HG03460 (cell line): ENCODE results near the gene REEP3.
A peak's percentile ranks its signal among the peaks of the same experiment; 100 is the strongest.

Experiments
- ATAC-seq: cut with Tn5 transposase; IDR thresholded peaks from one replicate; pipeline ENCODE4 v1.9.1; 2021; ENCODE audit not compliant: unreplicated experiment

The REEP3 gene

DNA sequence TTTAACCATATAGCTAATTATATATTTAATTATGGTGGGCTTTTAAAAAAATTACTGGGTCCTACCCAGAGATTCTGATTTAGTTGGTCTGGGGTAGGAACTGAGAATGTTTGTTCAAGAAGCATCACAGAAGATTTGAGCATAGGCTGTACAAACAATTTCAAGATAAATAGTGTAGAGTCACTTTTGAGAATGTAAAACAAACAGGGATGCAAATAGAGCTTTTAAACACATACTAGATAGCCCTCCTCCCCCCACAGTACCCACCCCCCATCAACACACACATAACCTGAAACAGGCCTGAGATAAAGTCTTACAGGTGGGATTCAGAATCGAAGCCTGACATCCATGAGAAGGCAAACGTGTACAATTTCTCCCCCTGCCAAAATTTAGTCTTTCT is 15.6 kb upstream of the REEP3 start:
- ATAC-seq: no peak

- ATAC-seq: no peak
Measured at GRCh38 chr10:63506554-63506953, 14.6 kb upstream of the REEP3 start.

- no peak for ATAC-seq
Measured at GRCh38 chr10:63515002-63515763, 6.0 kb upstream of the REEP3 start.

DNA sequence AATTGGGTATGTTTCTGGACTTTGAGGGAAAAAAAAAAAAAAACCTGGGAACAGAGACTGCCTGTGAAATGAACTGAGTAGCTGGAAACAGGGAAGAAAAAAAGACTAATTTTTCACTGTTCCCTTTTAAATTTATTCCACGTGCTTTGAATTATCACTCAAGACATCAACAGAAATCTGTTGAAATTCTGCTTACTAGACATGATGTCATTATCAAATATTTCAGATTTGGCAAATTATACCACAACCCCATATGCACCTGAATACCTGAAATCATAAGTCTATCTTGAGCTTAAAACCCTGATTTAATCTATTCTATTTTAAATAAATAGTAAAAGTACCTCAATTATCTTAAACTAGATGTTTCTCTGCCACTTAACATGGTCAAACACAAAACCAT is 5.0 kb upstream of the REEP3 start:
- no peak for ATAC-seq

DNA sequence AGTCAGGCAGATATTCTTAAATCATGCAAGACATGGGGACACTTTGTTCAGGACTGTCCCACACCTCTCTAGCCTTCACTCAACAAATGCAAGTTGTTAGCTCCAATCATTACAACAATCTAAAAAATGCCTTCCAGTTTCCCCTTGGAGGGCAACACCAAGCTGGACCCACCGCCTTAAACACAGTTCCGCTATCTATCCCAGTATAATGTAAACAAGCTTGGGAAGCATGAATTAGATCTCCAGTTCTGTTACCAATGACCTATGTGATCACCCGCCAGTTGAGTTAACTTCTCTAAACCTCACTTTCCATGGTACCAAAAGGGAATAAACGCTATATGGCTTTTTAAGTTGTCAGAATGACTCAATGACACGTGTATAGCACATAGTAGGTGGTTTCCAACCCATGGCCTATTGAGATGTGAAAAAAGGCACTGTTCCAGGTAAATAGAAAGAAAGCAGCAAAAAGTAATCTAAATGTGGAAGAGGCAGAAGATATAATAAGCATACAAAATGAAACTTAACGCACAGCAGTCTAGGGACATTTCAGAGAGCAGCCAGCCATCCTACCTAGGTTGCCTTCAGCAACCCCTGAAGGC is 2.4 kb upstream of the REEP3 start:
- ATAC-seq: no peak

DNA sequence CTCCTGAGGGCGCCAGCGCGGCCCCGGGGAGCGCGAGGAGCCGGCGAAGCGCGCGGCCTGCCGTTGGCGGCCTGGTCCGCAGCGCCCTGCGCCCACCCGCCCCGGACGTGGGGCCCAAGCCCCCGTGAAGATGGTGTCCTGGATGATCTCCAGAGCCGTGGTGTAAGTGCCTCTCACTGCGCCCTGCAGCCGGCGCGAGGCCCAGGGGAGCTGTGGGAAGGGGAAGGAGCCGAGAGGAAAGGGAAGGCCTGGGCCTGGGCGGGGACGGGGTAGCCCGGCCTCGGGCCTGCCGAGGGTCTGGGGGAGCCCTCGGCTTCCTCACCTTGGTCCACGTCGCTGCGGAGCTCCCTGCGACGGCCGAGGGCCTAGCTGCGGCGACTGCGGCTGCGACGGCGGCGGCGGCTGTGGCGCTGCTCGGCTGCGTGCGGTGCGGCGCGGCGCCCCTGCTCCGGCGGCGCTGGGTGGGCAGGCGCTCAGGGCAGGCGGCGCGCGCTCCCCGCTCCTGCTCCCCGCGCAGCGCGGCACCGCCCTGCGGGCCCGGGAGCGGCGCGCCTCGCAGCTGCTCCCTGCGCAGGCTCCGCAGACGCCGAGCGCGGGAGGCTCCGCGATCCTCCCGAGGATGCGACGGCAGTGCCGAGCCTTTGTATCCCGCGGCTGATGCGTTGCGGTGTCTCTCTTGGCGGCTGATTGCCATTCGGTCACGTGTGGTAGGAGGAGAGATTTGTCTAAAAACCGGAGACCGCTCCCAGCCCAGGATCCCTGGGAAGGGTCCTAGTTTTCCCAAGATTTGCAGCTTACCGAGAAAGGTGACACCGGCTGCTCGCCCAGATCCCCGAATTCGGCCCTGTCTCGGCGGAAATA is 445 bp downstream of the REEP3 start:
- ATAC-seq: peak; percentile 72

- no peak for ATAC-seq
Measured at GRCh38 chr10:63522277-63522687, 1.1 kb downstream of the REEP3 start.

GRCh38 chr10:63522995-63523394 is 1.8 kb downstream of the REEP3 start:
- ATAC-seq: no peak

DNA sequence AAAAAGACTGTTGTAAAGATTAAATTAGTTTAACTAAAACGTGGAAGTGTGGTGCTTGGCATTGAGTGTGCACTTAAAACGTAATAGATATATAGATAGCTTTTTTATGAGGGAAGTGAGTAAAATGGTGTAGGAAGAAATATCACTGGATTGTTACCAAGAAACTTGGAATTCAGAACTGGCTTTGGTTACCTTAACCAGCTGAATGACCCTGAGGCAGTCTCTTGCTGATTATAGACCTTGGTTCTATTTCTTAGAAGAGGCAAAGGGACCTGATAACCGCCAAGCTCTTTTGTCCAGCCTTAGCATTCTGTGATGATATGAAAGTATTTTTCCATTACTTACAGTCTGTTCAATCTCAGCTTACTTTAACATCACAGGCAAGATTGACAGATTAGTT is 3.8 kb downstream of the REEP3 start:
- ATAC-seq: no peak

GRCh38 chr10:63527401-63527800 is 6.2 kb downstream of the REEP3 start:
- no peak for ATAC-seq

DNA sequence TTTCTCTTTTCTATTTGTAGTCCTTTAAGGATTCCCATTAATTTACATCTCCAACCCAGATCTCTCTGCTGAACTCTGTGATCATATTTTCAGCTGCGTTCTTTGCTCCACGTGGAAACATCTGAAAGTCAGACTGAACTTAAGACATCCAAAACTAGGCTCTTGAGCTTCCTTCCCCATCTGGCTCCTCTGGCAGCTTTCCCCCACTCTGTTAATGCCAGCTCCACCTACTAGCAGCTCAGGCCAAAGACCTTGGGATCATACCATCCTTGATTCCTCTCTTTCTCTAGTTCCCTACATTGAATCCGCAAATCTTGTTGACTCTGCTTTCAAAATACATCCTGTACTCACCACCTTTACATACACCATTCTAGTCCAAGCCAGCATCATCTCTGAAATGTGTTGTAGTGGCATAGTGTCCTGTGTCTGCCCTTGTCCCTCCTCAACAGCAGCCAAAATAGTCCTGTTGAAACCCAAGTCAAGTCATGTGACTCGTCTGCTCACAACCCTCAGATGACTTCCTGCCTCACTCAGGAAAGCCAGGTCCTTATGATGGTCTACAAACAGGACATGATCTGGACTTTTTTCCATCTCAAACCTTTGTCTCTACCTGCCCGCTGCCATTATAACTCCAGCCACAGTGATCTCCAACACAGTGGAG is 7.0 kb downstream of the REEP3 start:
- no peak for ATAC-seq

GRCh38 chr10:63530409-63530808 is 9.2 kb downstream of the REEP3 start:
- no peak for ATAC-seq

- no peak for ATAC-seq
Measured at GRCh38 chr10:63534723-63535122, 13.5 kb downstream of the REEP3 start.

- no peak for ATAC-seq
Measured at GRCh38 chr10:63536698-63537097, 15.5 kb downstream of the REEP3 start.

DNA sequence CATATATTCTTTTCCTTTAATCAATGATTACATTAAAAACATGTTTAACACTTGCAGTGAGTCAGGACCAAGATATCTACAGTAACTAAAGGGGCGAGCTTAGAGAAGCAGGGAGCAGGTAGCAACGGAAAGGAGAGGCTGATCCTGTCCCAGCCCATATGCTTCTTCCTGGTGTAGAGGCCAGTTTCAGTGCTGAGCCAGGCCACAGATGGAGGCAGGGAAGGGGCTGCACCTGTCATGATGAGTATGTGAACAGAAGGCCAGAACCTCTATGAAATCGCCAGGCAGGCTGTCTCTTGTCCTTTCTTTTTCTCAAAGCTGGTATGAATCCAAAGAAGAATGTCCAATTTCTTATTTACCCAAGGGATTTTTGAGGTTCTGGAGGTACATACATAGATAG is 16.3 kb downstream of the REEP3 start:
- no peak for ATAC-seq

GRCh38 chr10:63539377-63539776 is 18.2 kb downstream of the REEP3 start:
- ATAC-seq: no peak

- no peak for ATAC-seq
Measured at GRCh38 chr10:63539994-63540393, 18.8 kb downstream of the REEP3 start.

DNA sequence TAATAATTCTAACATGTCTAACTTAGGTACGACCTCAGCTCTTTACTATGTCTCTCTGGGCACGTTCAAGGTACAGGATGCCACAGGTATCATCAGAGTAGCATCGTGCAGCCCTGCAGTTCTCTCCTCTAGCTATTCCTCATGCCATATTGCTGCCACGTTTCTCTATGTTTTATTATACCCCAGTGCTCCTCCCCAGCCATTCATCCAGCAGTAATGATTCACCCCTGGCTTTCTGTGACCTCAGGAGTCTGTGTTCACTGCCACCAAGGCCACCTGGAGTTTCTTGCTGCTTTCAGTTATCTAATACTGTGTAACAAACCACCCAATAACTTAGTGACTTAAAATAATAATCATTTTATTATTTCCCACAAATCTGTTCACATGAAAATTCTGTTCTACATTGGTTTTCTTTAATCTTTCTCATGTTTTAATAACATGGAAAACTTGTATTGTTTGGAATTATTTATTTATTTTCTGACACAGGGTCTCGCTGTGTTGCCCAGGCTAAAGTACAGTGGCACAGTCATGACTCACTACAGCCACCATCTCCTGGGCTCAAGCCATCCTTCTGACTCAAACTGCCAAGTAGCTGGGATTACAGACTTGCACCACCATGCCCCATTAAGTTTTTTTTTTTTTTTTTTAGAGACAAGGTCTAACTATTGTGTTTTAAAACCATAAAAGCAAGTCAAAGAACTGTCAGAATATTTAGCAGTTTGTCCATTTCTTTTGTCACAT is 21.8 kb downstream of the REEP3 start:
- ATAC-seq: no peak

- no peak for ATAC-seq
Measured at GRCh38 chr10:63543576-63543962, 22.4 kb downstream of the REEP3 start.

- ATAC-seq: no peak
Measured at GRCh38 chr10:63544418-63544817, 23.2 kb downstream of the REEP3 start.
